Omental fat pad (tissue), 4 donors: ENCODE results near the gene DVL1. TPM values are rescaled to one million over a fixed set of nuclear protein-coding genes. Genes with fewer than 3 reads are reported as not detected.

Experiments
- ATAC-seq: fragments of 150-250 bp; one replicate; pipeline ENCODE4 v1.9.1; 2016; ENCODE audit warnings: mild to moderate bottlenecking, moderate library complexity; ENCODE audit not compliant: low FRiP score
- DNase-seq: peaks from one replicate; pipeline ENCODE4 v3.0.0-alpha.2; 2019; ENCODE audit warnings: low spot score
- CTCF ChIP-seq, 3 donors: fragments of 450-650 bp; IDR thresholded peaks; one replicate each; pipeline ENCODE4 v1.5.1; 2016 to 2017; ENCODE audit warnings: antibody characterized with exemption in 3 of 3, mild to moderate bottlenecking in 3 of 3, moderate library complexity in 2 of 3
- total RNA-seq, 4 donors: library from RNA; depleted of rRNA; stranded (reverse); fragments of >200 nt; gene quantifications; one replicate each; pipeline ENCODE4 v1.1.0, GENCODE V29; 2016

The DVL1 gene
- total RNA-seq, 4 donors from 2014 or later: 56.6 to 65.0 (median 61.8) TPM

DNA sequence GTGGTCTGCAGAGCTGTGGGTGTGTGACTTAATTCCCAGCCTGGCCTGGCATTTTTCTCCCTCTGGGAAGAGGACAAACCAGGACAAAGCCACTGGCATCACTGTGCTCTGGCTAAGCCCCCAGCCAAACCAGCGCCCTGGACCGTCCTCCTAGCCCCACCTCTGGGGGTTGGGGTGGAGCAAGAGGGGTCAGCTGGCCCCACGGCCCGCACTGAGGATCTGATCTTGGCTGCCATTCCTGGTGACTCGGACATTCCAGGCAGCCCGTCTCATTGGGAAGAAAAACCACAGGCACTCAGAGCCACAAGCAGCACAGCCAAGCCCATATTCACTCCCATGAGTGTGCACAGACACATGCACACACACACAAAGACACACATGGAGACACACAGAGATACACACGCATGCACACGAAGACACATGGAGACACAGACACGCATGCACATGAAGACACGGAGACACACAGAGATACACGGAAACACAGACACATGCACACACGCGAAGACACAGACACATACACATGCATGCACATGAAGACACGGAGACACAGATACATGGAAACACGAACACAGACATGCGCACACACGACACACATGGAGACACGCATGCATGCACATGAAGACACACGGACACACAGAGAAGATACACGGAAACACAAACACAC, 11.4 kb upstream of the DVL1 start:
- ATAC-seq: peak; percentile 25
- TF ChIP-seq CTCF (IDR thresholded peaks at IDR 0.05): no peak
- DNase-seq: no peak

GRCh38 chr1:1359664-1360468, 10.6 kb upstream of the DVL1 start:
- TF ChIP-seq CTCF (IDR thresholded peaks at IDR 0.05): no peak
- DNase-seq (no peak), ATAC-seq (no peak)

- ATAC-seq (no peak), DNase-seq (no peak)
- TF ChIP-seq CTCF (IDR thresholded peaks at IDR 0.05): no peak
Measured at GRCh38 chr1:1359308-1359663, 10.1 kb upstream of the DVL1 start.

DNA sequence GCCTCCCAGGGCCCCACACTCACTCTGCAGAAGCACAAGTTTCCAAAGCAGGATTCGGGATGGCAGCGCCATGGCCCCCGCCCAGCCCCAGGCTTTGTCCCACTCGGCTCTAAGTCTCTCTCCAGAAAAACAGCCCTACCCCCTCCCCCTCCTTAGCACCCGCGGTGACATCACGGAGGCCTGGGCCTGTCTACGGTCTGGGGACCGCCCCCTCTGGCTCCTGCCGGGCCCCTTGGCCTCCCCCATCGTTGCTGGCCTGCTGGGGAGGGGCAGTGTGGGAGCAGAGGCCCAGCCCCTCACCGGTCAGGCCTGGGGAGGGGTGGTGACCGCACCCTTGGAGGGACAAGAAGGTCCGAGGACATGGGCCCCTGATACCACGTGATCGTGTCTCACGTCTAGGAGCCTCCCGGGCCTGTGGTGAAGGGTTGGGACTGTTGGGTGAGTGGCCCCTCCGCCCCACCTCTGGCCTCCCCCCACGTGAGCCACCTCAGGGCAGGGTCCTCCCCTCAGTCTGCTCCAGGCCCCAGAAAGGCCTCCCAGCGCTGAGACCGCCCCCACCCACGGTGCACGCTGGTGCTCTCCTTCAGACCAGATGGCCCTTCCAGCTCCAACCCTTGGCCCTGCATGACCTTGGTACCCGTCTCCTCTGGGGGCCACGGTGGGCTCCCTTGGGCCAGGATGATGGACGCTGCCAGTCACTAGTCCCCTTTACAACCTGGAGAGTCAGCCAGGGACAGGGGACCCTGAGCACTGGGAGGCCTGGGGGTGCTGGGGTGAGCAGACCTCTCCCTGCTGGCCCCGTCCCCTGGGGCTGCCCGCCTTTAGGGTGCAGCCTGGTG, 9.4 kb upstream of the DVL1 start, which contains the start of gene MXRA8:
Gene MXRA8 (minus strand): TSS at position 123 of the 839 bp plus-strand sequence. CDS start 51 bp downstream, at position 72.
- no peak for TF ChIP-seq CTCF (IDR thresholded peaks at IDR 0.05)
- DNase-seq: no peak
- ATAC-seq: peak; percentile 22

GRCh38 chr1:1357871-1358432, 8.7 kb upstream of the DVL1 start:
- ATAC-seq (peak; percentile 3), DNase-seq (no peak)
- no peak for TF ChIP-seq CTCF (IDR thresholded peaks at IDR 0.05)

GRCh38 chr1:1356796-1357401, 7.7 kb upstream of the DVL1 start:
- TF ChIP-seq CTCF (IDR thresholded peaks at IDR 0.05): no peak
- ATAC-seq: no peak
- DNase-seq: no peak
